SH-SY5Y (cell line): Measurements from ENCODE around the gene MSL3.

Experiments
- GATA2 ChIP-seq: IDR thresholded peaks from 2 replicates; pipeline ENCODE4 v1.6.1; 2011; ENCODE audit warnings: mild to moderate bottlenecking, low read depth, low read length
- GATA3 ChIP-seq: IDR thresholded peaks from 2 replicates; pipeline ENCODE4 v1.6.1; 2011; ENCODE audit warnings: low read depth, mild to moderate bottlenecking, low read length, moderate library complexity

GRCh38 chrX:11778230-11778629, 20.2 kb downstream of the MSL3 start:
- no peak for TF ChIP-seq GATA2
- TF ChIP-seq GATA3, result no peak
